ENCODE data around the gene RPLP2.

RPLP2 gene

DNA sequence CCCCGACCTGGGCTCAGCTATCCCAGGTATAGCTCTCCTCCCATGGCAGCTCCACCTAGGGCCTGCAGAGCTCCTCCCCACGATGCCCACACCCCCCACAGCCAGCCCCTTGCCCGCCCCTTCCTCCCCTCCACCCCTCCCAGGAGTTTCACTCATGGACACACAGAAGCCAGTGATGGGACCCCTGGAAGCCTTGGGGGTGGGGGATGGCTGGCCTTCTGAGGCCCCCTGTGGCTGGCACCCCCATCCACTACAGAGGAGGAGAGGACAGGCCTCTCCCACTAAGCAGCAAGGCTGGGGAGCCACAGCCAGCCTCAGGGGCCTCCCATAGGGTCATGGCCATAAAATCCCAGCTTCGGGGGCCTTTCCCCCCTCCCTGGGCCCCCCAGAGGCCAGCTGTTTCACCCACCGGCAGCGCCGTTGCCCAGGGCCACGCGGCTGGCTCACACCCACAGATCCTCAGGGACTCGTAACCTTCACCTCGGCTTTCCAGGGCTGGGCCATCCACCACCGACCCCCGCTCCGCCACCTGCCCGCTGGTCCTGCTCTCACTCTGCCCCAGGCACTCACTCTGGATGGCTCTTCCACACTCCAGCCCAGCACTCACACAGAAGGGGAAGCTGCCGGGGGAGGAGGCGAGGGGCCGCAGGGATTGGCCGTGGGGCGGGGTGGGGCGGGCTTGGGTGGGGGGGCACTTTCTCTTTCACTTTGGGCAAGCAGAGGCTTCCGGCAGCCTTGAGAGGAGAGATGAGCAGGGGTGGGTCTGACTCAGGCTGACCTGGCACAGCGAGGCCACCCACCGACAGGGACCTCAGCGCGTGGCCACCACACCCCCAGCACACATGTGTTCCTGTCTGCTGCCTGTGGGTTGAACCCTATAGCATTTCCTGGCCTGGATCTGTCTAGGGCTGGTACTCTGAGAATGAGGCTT, 13.9 kb upstream of the RPLP2 start (continued):
- TF ChIP-seq ZNF221 (tag by site-specific recombination; IDR thresholded peaks at IDR 0.05; ENCODE audit: borderline replicate concordance): no peak
- TF ChIP-seq BCL11A (tag by site-specific recombination; IDR thresholded peaks at IDR 0.05; ENCODE audit: low read depth): no peak
- TF ChIP-seq SP2 (tag by site-specific recombination; IDR thresholded peaks at IDR 0.05): peak; percentile 23; the same call in 1 of the 2 replicates
- no peak for TF ChIP-seq ZNF239 (tag by site-specific recombination; IDR thresholded peaks at IDR 0.05)
- TF ChIP-seq, protein P1, sequence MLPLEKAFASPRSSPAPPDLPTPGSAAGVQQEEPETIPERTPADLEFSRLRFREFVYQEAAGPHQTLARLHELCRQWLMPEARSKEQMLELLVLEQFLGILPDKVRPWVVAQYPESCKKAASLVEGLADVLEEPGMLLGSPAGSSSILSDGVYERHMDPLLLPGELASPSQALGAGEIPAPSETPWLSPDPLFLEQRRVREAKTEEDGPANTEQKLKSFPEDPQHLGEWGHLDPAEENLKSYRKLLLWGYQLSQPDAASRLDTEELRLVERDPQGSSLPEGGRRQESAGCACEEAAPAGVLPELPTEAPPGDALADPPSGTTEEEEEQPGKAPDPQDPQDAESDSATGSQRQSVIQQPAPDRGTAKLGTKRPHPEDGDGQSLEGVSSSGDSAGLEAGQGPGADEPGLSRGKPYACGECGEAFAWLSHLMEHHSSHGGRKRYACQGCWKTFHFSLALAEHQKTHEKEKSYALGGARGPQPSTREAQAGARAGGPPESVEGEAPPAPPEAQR (tag by site-specific recombination; IDR thresholded peaks at IDR 0.05): no peak
- no peak for TF ChIP-seq ZNF549 (tag by site-specific recombination; IDR thresholded peaks at IDR 0.05)
- TF ChIP-seq ZIC2 (tag by site-specific recombination; IDR thresholded peaks at IDR 0.05): peak; percentile 78

GRCh38 chr11:796565-797295, 13.0 kb upstream of the RPLP2 start:
- ChIA-PET CTCF (interaction anchor here (0.6 to 0.9 kb wide), 2 partner anchors 11 to 52 kb away, joined by 3 read pairs; no protein-coding TSS in a partner anchor), POLR2A (interaction anchor here (0.5 to 1.8 kb wide), 11 partner anchors 13 to 261 kb away, joined by 3 to 10 read pairs (median 4); partner anchors contain the start of genes HRAS, PNPLA2, RPLP2 and TSPAN4)
- Histone ChIP-seq H3K4me3 (ENCODE audit: low read depth, low read length) (peak overlapping the region; percentile 90), H3K27ac (ENCODE audit: extremely low read depth, low read depth, low read length) (no peak overlapping the region; the same call in 1 of the 2 replicates), H3K4me1 (ENCODE audit: control insufficient read depth, insufficient read depth, low read length) (peaks cover 6% of the 10 kb centered on the region), H3K9me3 (ENCODE audit: control insufficient read depth, insufficient read depth, low read depth, low read length) (no peaks in the 10 kb centered on the region), H3K36me3 (ENCODE audit: control insufficient read depth in 2 of 2, insufficient read depth in 1 of 2, low read length in 2 of 2) (peaks cover 0 to 58% of the 10 kb centered on the region in 2 experiments; a peak in 1 of 3 replicates)
- TF ChIP-seq, protein P1 (tag by site-specific recombination; IDR thresholded peaks at IDR 0.05): no peak
- TF ChIP-seq ZNF148 (tag by site-specific recombination; IDR thresholded peaks at IDR 0.05; ENCODE audit: borderline replicate concordance) (no peak), ZNF394 (tag by site-specific recombination; IDR thresholded peaks at IDR 0.05; ENCODE audit: borderline replicate concordance) (peak; percentile 10; the same call in 1 of the 2 replicates), ZNF530 (tag by site-specific recombination; IDR thresholded peaks at IDR 0.05; ENCODE audit: low read depth) (no peak), MYNN (tag by site-specific recombination; IDR thresholded peaks at IDR 0.05; ENCODE audit: borderline replicate concordance) (no peak), ZEB2 (tag by site-specific recombination; IDR thresholded peaks at IDR 0.05) (no peak), ZNF629 (tag by site-specific recombination; IDR thresholded peaks at IDR 0.05) (0 out of 2 replicates have a peak, but pooled peaks have one; percentile 48), ZNF121 (tag by site-specific recombination; IDR thresholded peaks at IDR 0.05) (no peak), ZBTB20 (tag by site-specific recombination; IDR thresholded peaks at IDR 0.05) (peak; percentile 81), YY1 (tag by site-specific recombination; IDR thresholded peaks at IDR 0.05) (no peak), REST (tag by site-specific recombination; IDR thresholded peaks at IDR 0.05) (no peak), ZNF48 (tag by site-specific recombination; IDR thresholded peaks at IDR 0.05) (no peak), SP7 (tag by site-specific recombination; IDR thresholded peaks at IDR 0.05) (peak; percentile 12; the same call in 1 of the 2 replicates), ZNF621 (tag by site-specific recombination; IDR thresholded peaks at IDR 0.05) (no peak), ZNF514 (tag by site-specific recombination; IDR thresholded peaks at IDR 0.05) (no peak)
- TF ChIP-seq, protein P2, sequence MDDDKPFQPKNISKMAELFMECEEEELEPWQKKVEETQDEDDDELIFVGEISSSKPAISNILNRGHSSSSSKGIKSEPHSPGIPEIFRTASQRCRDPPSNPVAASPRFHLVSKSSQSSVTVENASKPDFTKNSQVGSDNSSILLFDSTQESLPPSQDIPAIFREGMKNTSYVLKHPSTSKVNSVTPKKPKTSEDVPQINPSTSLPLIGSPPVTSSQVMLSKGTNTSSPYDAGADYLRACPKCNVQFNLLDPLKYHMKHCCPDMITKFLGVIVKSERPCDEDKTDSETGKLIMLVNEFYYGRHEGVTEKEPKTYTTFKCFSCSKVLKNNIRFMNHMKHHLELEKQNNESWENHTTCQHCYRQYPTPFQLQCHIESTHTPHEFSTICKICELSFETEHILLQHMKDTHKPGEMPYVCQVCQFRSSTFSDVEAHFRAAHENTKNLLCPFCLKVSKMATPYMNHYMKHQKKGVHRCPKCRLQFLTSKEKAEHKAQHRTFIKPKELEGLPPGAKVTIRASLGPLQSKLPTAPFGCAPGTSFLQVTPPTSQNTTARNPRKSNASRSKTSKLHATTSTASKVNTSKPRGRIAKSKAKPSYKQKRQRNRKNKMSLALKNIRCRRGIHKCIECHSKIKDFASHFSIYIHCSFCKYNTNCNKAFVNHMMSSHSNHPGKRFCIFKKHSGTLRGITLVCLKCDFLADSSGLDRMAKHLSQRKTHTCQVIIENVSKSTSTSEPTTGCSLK (tag by site-specific recombination; IDR thresholded peaks at IDR 0.05): no peak

Data from HEK293 (cell line).